Measurements from ENCODE around the gene CRHR1. TPM values are rescaled to one million over a fixed set of nuclear protein-coding genes. Genes with fewer than 3 reads are reported as not detected.

The CRHR1 gene
- total RNA-seq, 1 donor from 2014 or later, result not detected

- no peak overlapping the region for H3K4me3 Mint-ChIP-seq (ENCODE audit: unreplicated experiment)
- H3K4me1 Mint-ChIP-seq (ENCODE audit: unreplicated experiment), result no peaks in the 10 kb centered on the region
- no peaks in the 10 kb centered on the region for H3K9me3 Mint-ChIP-seq (ENCODE audit: unreplicated experiment)
- TF ChIP-seq CTCF (IDR thresholded peaks at IDR 0.05; ENCODE audit: unreplicated experiment), result no peak
- peaks cover 4% of the 10 kb centered on the region for H3K27me3 Mint-ChIP-seq (ENCODE audit: unreplicated experiment)
- H3K36me3 Mint-ChIP-seq (ENCODE audit: low read depth, unreplicated experiment), result no peaks in the 10 kb centered on the region
- DNase-seq (ENCODE audit: low spot score), result no peak
- no peak overlapping the region for H3K27ac Mint-ChIP-seq (ENCODE audit: unreplicated experiment)
These were observed 7.2 kb upstream of the CRHR1 start for GRCh38 chr17:45776896-45777295.

- H3K36me3 Mint-ChIP-seq (ENCODE audit: low read depth, unreplicated experiment), result no peaks in the 10 kb centered on the region
- no peak overlapping the region for H3K4me3 Mint-ChIP-seq (ENCODE audit: unreplicated experiment)
- H3K27me3 Mint-ChIP-seq (ENCODE audit: unreplicated experiment), result peaks cover 7% of the 10 kb centered on the region
- no peak for TF ChIP-seq CTCF (IDR thresholded peaks at IDR 0.05; ENCODE audit: unreplicated experiment)
- no peak overlapping the region for H3K27ac Mint-ChIP-seq (ENCODE audit: unreplicated experiment)
- no peaks in the 10 kb centered on the region for H3K9me3 Mint-ChIP-seq (ENCODE audit: unreplicated experiment)
- no peaks in the 10 kb centered on the region for H3K4me1 Mint-ChIP-seq (ENCODE audit: unreplicated experiment)
- DNase-seq (ENCODE audit: low spot score), result no peak
These were observed 6.7 kb upstream of the CRHR1 start for GRCh38 chr17:45777388-45777787.

- no peak for TF ChIP-seq CTCF (IDR thresholded peaks at IDR 0.05; ENCODE audit: unreplicated experiment)
- no peak for DNase-seq (ENCODE audit: low spot score)
- Mint-ChIP-seq H3K27me3 (ENCODE audit: unreplicated experiment) (peaks cover 7% of the 10 kb centered on the region), H3K9me3 (ENCODE audit: unreplicated experiment) (no peaks in the 10 kb centered on the region), H3K4me3 (ENCODE audit: unreplicated experiment) (no peak overlapping the region), H3K36me3 (ENCODE audit: low read depth, unreplicated experiment) (no peaks in the 10 kb centered on the region), H3K27ac (ENCODE audit: unreplicated experiment) (no peak overlapping the region), H3K4me1 (ENCODE audit: unreplicated experiment) (no peaks in the 10 kb centered on the region)
These were observed 3.2 kb upstream of the CRHR1 start for GRCh38 chr17:45780921-45781320.

- Mint-ChIP-seq H3K27me3 (ENCODE audit: unreplicated experiment) (peaks cover 7% of the 10 kb centered on the region), H3K4me3 (ENCODE audit: unreplicated experiment) (no peak overlapping the region), H3K4me1 (ENCODE audit: unreplicated experiment) (peaks cover 2% of the 10 kb centered on the region), H3K27ac (ENCODE audit: unreplicated experiment) (no peak overlapping the region), H3K36me3 (ENCODE audit: low read depth, unreplicated experiment) (no peaks in the 10 kb centered on the region), H3K9me3 (ENCODE audit: unreplicated experiment) (no peaks in the 10 kb centered on the region)
- TF ChIP-seq CTCF (IDR thresholded peaks at IDR 0.05; ENCODE audit: unreplicated experiment), result peak; percentile 83
- DNase-seq (ENCODE audit: low spot score), result peak; percentile 83
These were observed 1.1 kb upstream of the CRHR1 start for GRCh38 chr17:45782889-45783592.

GRCh38 chr17:45783593-45784292 lies 377 bp upstream of the CRHR1 start:
- H3K4me3 Mint-ChIP-seq (ENCODE audit: unreplicated experiment), result no peak overlapping the region
- H3K27ac Mint-ChIP-seq (ENCODE audit: unreplicated experiment), result no peak overlapping the region
- DNase-seq (ENCODE audit: low spot score), result peak; percentile 8
- TF ChIP-seq CTCF (IDR thresholded peaks at IDR 0.05; ENCODE audit: unreplicated experiment), result no peak
- peaks cover 2% of the 10 kb centered on the region for H3K4me1 Mint-ChIP-seq (ENCODE audit: unreplicated experiment)
- peaks cover 7% of the 10 kb centered on the region for H3K27me3 Mint-ChIP-seq (ENCODE audit: unreplicated experiment)
- no peaks in the 10 kb centered on the region for H3K9me3 Mint-ChIP-seq (ENCODE audit: unreplicated experiment)
- H3K36me3 Mint-ChIP-seq (ENCODE audit: low read depth, unreplicated experiment), result no peaks in the 10 kb centered on the region
